Endothelial cell (in vitro differentiated cells): ENCODE data around the gene ENAH. TPM values are rescaled to one million over a fixed set of nuclear protein-coding genes. Genes with fewer than 3 reads are reported as not detected.

Experiments used
- DNase-seq: peaks from one replicate; pipeline ENCODE4 v3.0.0; 2021; ENCODE audit warnings: low spot score
- H3K27ac Mint-ChIP-seq: one replicate; pipeline ENCODE4 v1.8.0; 2021; ENCODE audit warnings: mixed read lengths, inconsistent platforms; ENCODE audit not compliant: unreplicated experiment
- H3K27me3 Mint-ChIP-seq: one replicate; pipeline ENCODE4 v1.8.0; 2021; ENCODE audit warnings: mild to moderate bottlenecking, moderate library complexity, mixed read lengths, inconsistent platforms; ENCODE audit not compliant: unreplicated experiment
- H3K36me3 Mint-ChIP-seq: one replicate; pipeline ENCODE4 v1.8.0; 2021; ENCODE audit warnings: mild to moderate bottlenecking, low read depth, mixed read lengths, inconsistent platforms; ENCODE audit not compliant: unreplicated experiment
- H3K4me1 Mint-ChIP-seq: one replicate; pipeline ENCODE4 v1.8.0; 2021; ENCODE audit warnings: mild to moderate bottlenecking, mixed read lengths, inconsistent platforms; ENCODE audit not compliant: unreplicated experiment
- H3K4me3 Mint-ChIP-seq: one replicate; pipeline ENCODE4 v1.8.0; 2021; ENCODE audit warnings: mild to moderate bottlenecking, mixed read lengths, inconsistent platforms; ENCODE audit not compliant: unreplicated experiment
- H3K9me3 Mint-ChIP-seq: one replicate; pipeline ENCODE4 v1.8.0; 2021; ENCODE audit warnings: mixed read lengths, inconsistent platforms; ENCODE audit not compliant: unreplicated experiment
- total RNA-seq: library from RNA; stranded (reverse); fragmentation: NEBNext Ultra II Directional; extraction: Animal tissue kit (Norgen Biotek cat#: 25700); gene quantifications from one replicate; pipeline ENCODE4 v1.2.1, GENCODE V29; 2021; ENCODE audit not compliant: unreplicated experiment
- TF ChIP-seq, protein P1 (sequence below): fragments of 200-600 bp; sonication (generic); IDR thresholded peaks from one replicate; pipeline ENCODE4 v1.5.0; 2021; ENCODE audit warnings: antibody characterized with exemption; ENCODE audit not compliant: unreplicated experiment

ENAH gene
- total RNA-seq, 1 donor from 2014 or later: 82.9 TPM

DNA sequence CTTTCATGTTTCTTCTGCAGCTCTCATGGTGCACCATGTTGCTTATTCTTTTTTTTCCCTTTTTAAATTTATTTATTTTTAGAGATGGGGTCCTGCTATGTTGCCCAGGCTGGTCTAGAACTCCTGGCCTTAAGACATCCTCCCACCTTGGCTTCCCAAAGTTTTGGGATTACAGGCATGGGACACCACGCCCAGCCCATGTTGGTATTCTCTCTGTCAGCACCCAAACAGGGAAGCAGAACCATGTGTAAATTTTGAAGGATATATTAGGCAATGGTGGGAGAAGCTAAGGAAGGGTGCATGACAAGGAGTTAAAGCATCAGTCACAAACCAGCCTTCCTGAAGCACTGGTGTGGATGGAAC, 39.6 kb upstream of the ENAH start:
- DNase-seq: no peak
- Mint-ChIP-seq H3K27me3 (peaks cover 4% of the 10 kb centered on the region), H3K27ac (no peak overlapping the region), H3K4me1 (peaks cover 5% of the 10 kb centered on the region), H3K36me3 (peaks cover 5% of the 10 kb centered on the region), H3K4me3 (no peak overlapping the region), H3K9me3 (no peaks in the 10 kb centered on the region)
- TF ChIP-seq, protein P1, sequence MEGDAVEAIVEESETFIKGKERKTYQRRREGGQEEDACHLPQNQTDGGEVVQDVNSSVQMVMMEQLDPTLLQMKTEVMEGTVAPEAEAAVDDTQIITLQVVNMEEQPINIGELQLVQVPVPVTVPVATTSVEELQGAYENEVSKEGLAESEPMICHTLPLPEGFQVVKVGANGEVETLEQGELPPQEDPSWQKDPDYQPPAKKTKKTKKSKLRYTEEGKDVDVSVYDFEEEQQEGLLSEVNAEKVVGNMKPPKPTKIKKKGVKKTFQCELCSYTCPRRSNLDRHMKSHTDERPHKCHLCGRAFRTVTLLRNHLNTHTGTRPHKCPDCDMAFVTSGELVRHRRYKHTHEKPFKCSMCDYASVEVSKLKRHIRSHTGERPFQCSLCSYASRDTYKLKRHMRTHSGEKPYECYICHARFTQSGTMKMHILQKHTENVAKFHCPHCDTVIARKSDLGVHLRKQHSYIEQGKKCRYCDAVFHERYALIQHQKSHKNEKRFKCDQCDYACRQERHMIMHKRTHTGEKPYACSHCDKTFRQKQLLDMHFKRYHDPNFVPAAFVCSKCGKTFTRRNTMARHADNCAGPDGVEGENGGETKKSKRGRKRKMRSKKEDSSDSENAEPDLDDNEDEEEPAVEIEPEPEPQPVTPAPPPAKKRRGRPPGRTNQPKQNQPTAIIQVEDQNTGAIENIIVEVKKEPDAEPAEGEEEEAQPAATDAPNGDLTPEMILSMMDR: no peak

DNA sequence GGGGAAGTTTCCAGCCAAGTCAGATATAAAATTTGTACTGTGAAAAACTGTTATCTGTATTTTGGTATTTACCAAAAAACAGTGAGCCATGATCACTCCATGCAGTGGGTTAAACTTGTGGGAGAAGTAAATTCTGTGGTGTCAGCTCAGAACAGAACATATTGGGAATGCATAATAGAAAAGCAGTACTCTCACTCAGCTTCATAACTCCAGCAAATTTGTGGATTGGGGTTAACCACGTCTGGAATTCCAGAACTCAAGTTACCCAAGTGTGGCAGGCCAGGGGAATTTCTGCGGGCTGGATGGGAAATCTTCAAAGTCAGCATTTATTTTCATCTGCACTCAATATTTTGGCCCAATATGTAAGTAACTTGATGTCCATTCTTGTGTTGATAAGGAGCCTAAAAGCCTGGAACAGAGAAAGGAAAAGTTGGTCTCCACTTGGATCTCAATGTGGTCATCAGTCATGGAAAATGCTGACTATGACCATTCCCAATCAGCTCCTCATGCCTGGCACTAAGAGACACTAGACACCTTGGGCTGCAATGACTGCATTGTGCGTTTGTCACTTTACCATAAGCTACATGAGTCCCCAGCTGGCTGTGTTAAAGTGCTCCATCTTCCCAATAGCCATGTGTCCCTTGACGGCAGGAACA, 39.1 kb upstream of the ENAH start:
- DNase-seq: no peak
- Mint-ChIP-seq H3K4me1 (peaks cover 5% of the 10 kb centered on the region), H3K27me3 (peaks cover 4% of the 10 kb centered on the region), H3K4me3 (no peak overlapping the region), H3K36me3 (peaks cover 5% of the 10 kb centered on the region), H3K27ac (no peak overlapping the region), H3K9me3 (no peaks in the 10 kb centered on the region)
- TF ChIP-seq, protein P1: no peak

DNA sequence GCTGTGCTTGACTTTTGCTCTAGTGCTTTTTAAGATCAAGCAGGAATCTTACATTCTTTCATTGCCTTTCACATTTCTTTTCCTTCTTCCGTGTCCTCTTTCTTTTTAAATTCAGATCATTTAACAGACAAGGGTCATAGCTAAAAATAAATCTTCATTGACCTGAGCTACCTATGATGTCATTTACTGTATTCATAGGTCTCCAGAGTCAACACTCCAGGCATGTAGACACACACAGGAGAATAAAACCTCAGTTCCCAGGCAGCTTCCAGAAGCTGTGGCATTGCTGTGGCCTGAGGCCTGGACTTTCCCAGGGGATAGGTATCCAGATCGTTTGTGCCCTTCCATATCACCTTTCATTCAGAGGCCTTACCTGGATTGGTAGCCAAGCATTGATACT, 38.5 kb upstream of the ENAH start:
- TF ChIP-seq, protein P1: no peak
- Mint-ChIP-seq H3K4me3 (no peak overlapping the region), H3K4me1 (peaks cover 5% of the 10 kb centered on the region), H3K36me3 (peaks cover 5% of the 10 kb centered on the region), H3K27ac (no peak overlapping the region), H3K9me3 (no peaks in the 10 kb centered on the region), H3K27me3 (peaks cover 4% of the 10 kb centered on the region)
- DNase-seq: no peak

DNA sequence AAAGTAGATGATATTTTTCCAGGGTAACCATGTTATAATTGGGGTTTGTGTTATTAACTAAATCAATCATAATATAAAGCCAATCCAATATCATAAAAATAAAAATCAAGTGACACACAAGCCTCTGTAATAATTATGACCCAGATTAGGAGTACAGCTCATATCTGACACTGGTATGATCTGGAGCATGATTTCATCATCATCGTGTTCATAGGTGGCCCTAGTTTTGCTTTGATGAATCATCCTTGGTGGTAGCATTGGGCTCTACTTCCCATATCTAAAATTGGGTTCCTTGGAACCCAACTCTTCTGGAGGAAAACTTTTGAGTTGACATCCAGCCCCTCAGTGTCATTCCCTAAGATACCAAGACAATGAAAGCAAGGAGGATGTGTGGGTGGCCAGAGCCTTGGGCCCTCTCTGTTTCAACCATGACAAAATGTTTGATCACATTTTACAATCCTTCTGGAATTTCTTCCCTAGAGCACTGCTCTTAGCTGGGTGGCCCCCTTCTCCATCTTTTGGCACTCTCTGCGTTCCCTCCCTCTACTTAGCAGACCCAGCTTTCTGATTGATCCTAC, 37.0 kb upstream of the ENAH start:
- no peaks in the 10 kb centered on the region for H3K36me3 Mint-ChIP-seq
- H3K9me3 Mint-ChIP-seq: no peaks in the 10 kb centered on the region
- H3K4me1 Mint-ChIP-seq: peaks cover 5% of the 10 kb centered on the region
- TF ChIP-seq, protein P1: no peak
- H3K27me3 Mint-ChIP-seq: peaks cover 4% of the 10 kb centered on the region
- no peak overlapping the region for H3K27ac Mint-ChIP-seq
- H3K4me3 Mint-ChIP-seq: no peak overlapping the region
- DNase-seq: no peak

DNA sequence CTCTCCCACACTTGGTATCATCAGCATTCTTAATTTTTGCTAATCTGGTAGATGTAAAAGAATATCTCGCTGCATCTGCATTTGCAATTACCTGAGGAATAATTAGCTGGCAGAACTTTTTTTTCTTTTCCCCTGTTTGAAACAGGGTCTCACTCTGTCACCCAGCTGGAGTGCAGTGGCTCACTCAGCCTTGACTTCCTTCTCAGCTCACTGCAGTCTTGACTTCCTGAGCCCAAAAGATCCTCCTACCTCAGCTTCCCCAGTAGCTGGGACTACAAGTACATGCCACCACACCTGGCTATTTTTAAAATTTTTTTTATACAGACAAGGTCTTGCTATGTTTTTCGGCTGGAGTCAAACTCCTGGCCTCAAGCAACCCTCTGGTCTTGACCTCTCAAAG, 35.4 kb upstream of the ENAH start:
- H3K27ac Mint-ChIP-seq: no peak overlapping the region
- TF ChIP-seq, protein P1: no peak
- peaks cover 5% of the 10 kb centered on the region for H3K27me3 Mint-ChIP-seq
- no peaks in the 10 kb centered on the region for H3K4me1 Mint-ChIP-seq
- H3K4me3 Mint-ChIP-seq: no peak overlapping the region
- no peaks in the 10 kb centered on the region for H3K9me3 Mint-ChIP-seq
- no peak for DNase-seq
- no peaks in the 10 kb centered on the region for H3K36me3 Mint-ChIP-seq
